GM23248 (cell line): ENCODE data around the gene TNFRSF19. TPM values are rescaled to one million over a fixed set of nuclear protein-coding genes. Genes with fewer than 3 reads are reported as not detected.

Experiments used
- DNase-seq: peaks from one replicate; pipeline ENCODE4 v3.0.0-alpha.2; 2015
- H2AFZ ChIP-seq: fragments of 200-600 bp; sonication (generic); 2 replicates; pipeline ENCODE4 v1.6.1; 2016; ENCODE audit warnings: antibody characterized with exemption
- H3F3A ChIP-seq: fragments of 200-600 bp; sonication (generic); 2 replicates; pipeline ENCODE4 v1.6.1; 2016; ENCODE audit warnings: mild to moderate bottlenecking, antibody characterized with exemption, mixed run types; ENCODE audit not compliant: insufficient read depth
- H3K27ac ChIP-seq: fragments of 200-600 bp; sonication (generic); 2 replicates; pipeline ENCODE4 v1.5.1; 2016; ENCODE audit warnings: mild to moderate bottlenecking
- H3K27me3 ChIP-seq: fragments of 200-600 bp; sonication (generic); replicated peaks from 2 replicates; pipeline ENCODE4 v1.6.1; 2016; ENCODE audit warnings: mild to moderate bottlenecking; ENCODE audit not compliant: insufficient read depth
- H3K36me3 ChIP-seq: fragments of 200-600 bp; sonication (generic); 2 replicates; pipeline ENCODE4 v1.6.1; 2016; ENCODE audit warnings: low read depth, mild to moderate bottlenecking
- H3K4me1 ChIP-seq: fragments of 200-600 bp; sonication (generic); 2 replicates; pipeline ENCODE4 v1.6.1; 2016; ENCODE audit warnings: mild to moderate bottlenecking; ENCODE audit not compliant: insufficient read depth
- H3K4me2 ChIP-seq: fragments of 200-600 bp; sonication (generic); one replicate; pipeline ENCODE4 v1.6.1; 2016; ENCODE audit warnings: mild to moderate bottlenecking; ENCODE audit not compliant: unreplicated experiment
- H3K4me3 ChIP-seq: fragments of 200-600 bp; sonication (generic); 2 replicates; pipeline ENCODE4 v1.5.1; 2016; ENCODE audit warnings: mild to moderate bottlenecking
- H3K79me2 ChIP-seq: fragments of 200-600 bp; sonication (generic); 2 replicates; pipeline ENCODE4 v1.6.1; 2016; ENCODE audit warnings: mild to moderate bottlenecking; ENCODE audit not compliant: insufficient read depth
- H3K9ac ChIP-seq: fragments of 200-600 bp; sonication (generic); 2 replicates; pipeline ENCODE4 v1.6.1; 2016; ENCODE audit warnings: mild to moderate bottlenecking
- H3K9me2 ChIP-seq: fragments of 200-600 bp; sonication (generic); 2 replicates; pipeline ENCODE4 v1.6.1; 2016; ENCODE audit warnings: mixed run types, mild to moderate bottlenecking, moderate library complexity; ENCODE audit not compliant: insufficient read depth
- H3K9me3 ChIP-seq: fragments of 200-600 bp; sonication (generic); one replicate; pipeline ENCODE4 v1.6.1; 2017; ENCODE audit warnings: low read depth
- H4K20me1 ChIP-seq: fragments of 200-600 bp; sonication (generic); 2 replicates; pipeline ENCODE4 v1.6.0; 2016; ENCODE audit not compliant: insufficient read depth
- EZH2 ChIP-seq: fragments of 200-600 bp; sonication (generic); IDR thresholded peaks from 2 replicates; pipeline ENCODE4 v1.6.1; 2018; ENCODE audit warnings: antibody characterized with exemption, mild to moderate bottlenecking; ENCODE audit not compliant: insufficient read depth, poor library complexity, severe bottlenecking
- EZH2phosphoT487 ChIP-seq: fragments of 200-600 bp; sonication (generic); IDR thresholded peaks from 2 replicates; pipeline ENCODE4 v1.6.1; 2018; ENCODE audit warnings: antibody characterized with exemption, moderate library complexity, mild to moderate bottlenecking, low read depth; ENCODE audit not compliant: insufficient read depth
- WGBS, 2 experiments: methylation state at CpG; one replicate each; pipeline ENCODE4 v1.1.6; 2015 to 2017; ENCODE audit warnings: low lambda C conversion rate in 2 of 2, low coverage in 1 of 2; ENCODE audit errors: missing lambda C conversion rate in 2 of 2; 5-methylcytosine and 5-hydroxymethylcytosine counted together
- in situ Hi-C: fragments of 300-500 bp; cut with MboI; formaldehyde crosslinking; loops from 2 replicates; pipeline ENCODE4 v1.15.0; 2020
- polyA plus RNA-seq: library from polyadenylated mRNA; unstranded; fragments of >200 nt; fragmentation: Nextera tagmentation; extraction: Ambion mirVana; gene quantifications from 2 replicates; pipeline ENCODE4 v1.2.1, GENCODE V29; 2016
- total RNA-seq: library from RNA; depleted of rRNA; stranded (reverse); fragments of >200 nt; shearing (Covaris generic); gene quantifications from 2 replicates; pipeline ENCODE4 v1.2.3, GENCODE V29; 2014

The TNFRSF19 gene
- total and polyA plus RNA-seq, 2 experiments from 2014 or later, result 3.4 TPM

DNA sequence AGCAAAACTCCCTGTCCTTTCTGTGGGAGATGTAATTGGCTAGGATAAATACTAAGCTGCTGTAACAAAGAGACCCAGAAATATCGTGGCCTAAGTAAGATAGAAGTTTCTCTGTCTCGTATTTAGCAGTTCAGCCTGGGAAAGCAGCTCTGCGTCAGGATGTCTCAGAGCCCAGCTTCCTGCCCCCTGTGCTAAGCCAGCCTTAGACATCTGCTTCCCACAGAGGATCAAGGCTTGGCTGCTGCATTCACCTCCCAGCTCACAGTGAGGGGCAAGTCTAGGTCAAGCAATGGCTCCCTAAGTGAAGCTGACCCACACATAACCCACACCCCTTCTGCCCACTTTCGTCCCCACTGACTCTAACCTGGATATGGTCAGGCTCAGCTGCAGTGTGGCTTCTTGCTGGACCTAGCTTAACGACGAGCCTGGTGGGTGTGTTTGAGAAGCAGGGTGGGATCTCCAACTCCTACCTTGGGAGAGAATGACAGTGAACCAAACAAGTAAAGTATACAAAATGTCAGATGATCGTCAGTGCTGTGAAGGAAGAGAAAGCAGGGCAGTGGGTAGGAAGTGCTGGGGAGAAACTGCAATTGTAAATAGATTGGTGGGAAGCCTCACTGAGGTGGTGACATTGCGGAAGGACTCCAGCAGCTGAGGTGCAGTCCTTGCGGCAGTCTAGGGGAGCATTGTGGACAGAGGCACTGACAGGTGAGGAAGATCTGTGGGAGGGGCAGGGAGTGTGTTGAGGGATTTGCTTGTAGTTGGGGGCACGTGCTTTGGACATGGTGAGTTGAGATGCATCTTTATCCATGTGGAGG, 82.9 kb downstream of the TNFRSF19 start:
- Histone ChIP-seq H3K27ac (no peak overlapping the region), H3K4me2 (no peak overlapping the region), H3K9ac (no peak overlapping the region), H2AFZ (no peak overlapping the region), H3K9me3 (no peaks in the 10 kb centered on the region), H3K79me2 (no peaks in the 10 kb centered on the region), H3K9me2 (no peaks in the 10 kb centered on the region), H4K20me1 (no peaks in the 10 kb centered on the region), H3K4me3 (no peak overlapping the region), H3K4me1 (peaks cover 10% of the 10 kb centered on the region), H3K27me3 (no peaks in the 10 kb centered on the region), H3F3A (peaks cover 11% of the 10 kb centered on the region; the same call in 1 of the 2 replicates), H3K36me3 (no peaks in the 10 kb centered on the region)
- in situ Hi-C loops, result no loop called here
- no peak for DNase-seq
- TF ChIP-seq EZH2, result no peak
- TF ChIP-seq EZH2phosphoT487, result no peak
- WGBS, 2 experiments, result 83 to 92% methylated on average over 10 of the region's 10 CpGs

GRCh38 chr13:23654111-23655110, 84.2 kb downstream of the TNFRSF19 start:
- Histone ChIP-seq H3K9me2 (no peaks in the 10 kb centered on the region), H3F3A (peaks cover 11% of the 10 kb centered on the region; the same call in 1 of the 2 replicates), H3K9ac (no peak overlapping the region), H3K4me2 (no peak overlapping the region), H3K36me3 (no peaks in the 10 kb centered on the region), H3K79me2 (no peaks in the 10 kb centered on the region), H3K27me3 (no peaks in the 10 kb centered on the region), H3K4me1 (peaks cover 10% of the 10 kb centered on the region), H4K20me1 (no peaks in the 10 kb centered on the region), H3K4me3 (no peak overlapping the region), H2AFZ (no peak overlapping the region), H3K27ac (no peak overlapping the region), H3K9me3 (no peaks in the 10 kb centered on the region)
- in situ Hi-C loops, result no loop called here
- no peak for TF ChIP-seq EZH2phosphoT487
- TF ChIP-seq EZH2, result no peak
- 80 to 81% methylated on average over 11 of the region's 11 CpGs for WGBS, 2 experiments
- DNase-seq, result no peak

DNA sequence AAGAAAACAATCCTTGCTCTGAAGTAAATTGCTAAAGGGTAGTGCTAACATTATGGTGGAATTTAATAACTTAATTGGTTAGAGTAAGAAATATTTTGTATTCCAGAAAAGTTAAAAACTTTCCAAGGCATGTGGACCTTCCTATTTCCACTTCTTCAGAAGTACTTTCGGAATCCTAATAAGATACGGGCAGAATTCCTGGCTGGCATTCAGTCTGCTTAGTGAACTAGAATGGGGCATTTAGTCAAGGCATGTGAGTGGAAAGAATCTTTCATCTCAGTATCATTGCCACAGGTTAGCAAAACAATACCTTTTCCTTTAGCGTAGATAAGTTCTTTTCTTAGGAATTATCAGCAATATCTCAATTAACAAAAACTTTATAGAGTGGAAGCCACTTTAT, 85.1 kb downstream of the TNFRSF19 start:
- no peaks in the 10 kb centered on the region for H3K79me2 ChIP-seq
- peaks cover 10% of the 10 kb centered on the region for H3K4me1 ChIP-seq
- TF ChIP-seq EZH2, result no peak
- no peak for TF ChIP-seq EZH2phosphoT487
- no peak for DNase-seq
- H2AFZ ChIP-seq, result no peak overlapping the region
- H3K4me2 ChIP-seq, result no peak overlapping the region
- H3K27me3 ChIP-seq, result no peaks in the 10 kb centered on the region
- H3K9me2 ChIP-seq, result no peaks in the 10 kb centered on the region
- 98 to 99% methylated on average over 3 of the region's 3 CpGs for WGBS, 2 experiments
- H3K9me3 ChIP-seq, result no peaks in the 10 kb centered on the region
- no peak overlapping the region for H3K27ac ChIP-seq
- H4K20me1 ChIP-seq, result no peaks in the 10 kb centered on the region
- no peak overlapping the region for H3K9ac ChIP-seq
- in situ Hi-C loops, result no loop called here
- peaks cover 11% of the 10 kb centered on the region; the same call in 1 of the 2 replicates for H3F3A ChIP-seq
- no peaks in the 10 kb centered on the region for H3K36me3 ChIP-seq
- H3K4me3 ChIP-seq, result no peak overlapping the region
